ENCODE measurements around the gene TOX3. TPM values are rescaled to one million over a fixed set of nuclear protein-coding genes. Genes with fewer than 3 reads are reported as not detected.

TOX3 gene
- total and polyA plus RNA-seq, 2 of the 13 experiments (the other 11 are each of a cell fraction or from before 2014, with no cell fraction given), result 14.5 to 98.6 TPM

DNA sequence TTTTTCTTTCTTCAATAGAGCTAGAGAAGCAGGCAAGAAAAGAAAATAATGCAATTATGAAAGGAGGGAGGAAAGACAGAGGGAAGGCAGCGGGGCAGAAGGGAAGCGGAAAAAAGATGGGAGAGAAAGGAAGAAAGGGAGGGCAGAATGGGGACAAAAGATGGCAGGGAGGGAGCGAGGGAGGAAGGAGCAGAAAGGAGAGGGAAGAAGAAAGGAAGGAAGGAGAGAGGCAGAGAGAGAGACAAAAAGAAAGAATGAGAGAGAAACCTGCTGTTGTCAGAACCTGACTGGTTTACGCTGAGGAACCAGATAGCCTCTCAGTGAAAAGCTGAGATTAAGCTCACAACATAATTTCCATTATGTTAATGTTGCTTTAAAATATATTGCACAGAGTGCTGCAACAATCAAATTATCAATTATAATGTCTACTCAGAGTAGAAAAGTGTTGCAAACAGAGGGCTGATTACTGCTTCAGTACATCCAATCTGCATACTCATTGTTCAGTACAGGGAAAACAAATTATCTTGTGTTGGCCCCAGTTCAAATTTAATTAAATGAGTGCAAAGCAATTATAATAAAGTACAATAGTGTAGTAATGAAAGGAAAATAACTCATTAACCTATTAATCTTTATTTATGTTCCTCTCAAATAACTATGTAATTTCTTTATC lies 32.0 kb upstream of the TOX3 start:
- no peak for DNase-seq (ENCODE audit: low spot score)
- ChIA-PET CTCF (ENCODE audit: low intra/inter-chr PET ratio, low total read pairs) (no interaction called here), POLR2A (interaction anchor here (0.8 to 3.4 kb wide), 16 partner anchors 14 to 476 kb away, joined by 3 to 57 read pairs (median 8); partner anchors contain the start of genes CHD9 and TOX3)
- H3K4me1 ChIP-seq (ENCODE audit: insufficient read depth, low read length), result peaks cover 85% of the 10 kb centered on the region
- intact Hi-C loops (cut with micrococcal nuclease; ENCODE audit: unreplicated experiment) (loop anchor here (2.0 kb wide), 1 partner anchor 388 kb away; no protein-coding TSS in a partner anchor), in situ Hi-C loops (cut with HindIII; ENCODE audit: extremely low pct_ligation_motif_present, low pct_unique_long_range_greater_than_20kb) (no loop called here)
- FAIRE-seq, result no peak
- H4K20me1 ChIP-seq (ENCODE audit: insufficient read depth, low read length), result no peaks in the 10 kb centered on the region
- peak overlapping the region in 1 of 3 experiments; percentile 19; a peak in 1 of 6 replicates for H3K4me3 ChIP-seq (replicated peaks in 1 of 3; ENCODE audit: insufficient read depth in 1 of 3, low read depth in 2 of 3, low read length in 3 of 3)
- no peaks in the 10 kb centered on the region for H3K79me2 ChIP-seq (ENCODE audit: insufficient read depth, low read length)
- H3K36me3 ChIP-seq (replicated peaks in 1 of 2; ENCODE audit: control insufficient read depth in 1 of 2, insufficient read depth in 2 of 2, low read length in 2 of 2), result no peaks in the 10 kb centered on the region
- no TSS peak for BruUV-seq (replicated peaks)
- WGBS (ENCODE audit: low lambda C conversion rate), result 93% methylated on average over 4 of the region's 4 CpGs
- no peak overlapping the region for H2AFZ ChIP-seq (ENCODE audit: low read length)
- ATAC-seq, result no peak
- peak overlapping the region; percentile 41; the same call in 1 of the 2 replicates for H3K9ac ChIP-seq (ENCODE audit: insufficient read depth, low read depth, low read length)
- peak overlapping the region; percentile 56 for H3K4me2 ChIP-seq (ENCODE audit: low read depth, low read length)
- H3K27ac ChIP-seq (ENCODE audit: extremely low read length, insufficient read depth, low read length), result peak overlapping the region; percentile 55
- H3K9me3 ChIP-seq (ENCODE audit: low read length), result no peaks in the 10 kb centered on the region
- no peaks in the 10 kb centered on the region for H3K27me3 ChIP-seq (ENCODE audit: control insufficient read depth in 1 of 2, insufficient read depth in 2 of 2, low read length in 2 of 2)
- TF ChIP-seq ZNF225 (CRISPR knock-in tag; IDR thresholded peaks at IDR 0.05), result no peak
- 0 out of 2 replicates have a peak, but pooled peaks have one; percentile 4 for TF ChIP-seq TARDBP (CRISPR knock-in tag; IDR thresholded peaks at IDR 0.05)
- TF ChIP-seq, protein P1, sequence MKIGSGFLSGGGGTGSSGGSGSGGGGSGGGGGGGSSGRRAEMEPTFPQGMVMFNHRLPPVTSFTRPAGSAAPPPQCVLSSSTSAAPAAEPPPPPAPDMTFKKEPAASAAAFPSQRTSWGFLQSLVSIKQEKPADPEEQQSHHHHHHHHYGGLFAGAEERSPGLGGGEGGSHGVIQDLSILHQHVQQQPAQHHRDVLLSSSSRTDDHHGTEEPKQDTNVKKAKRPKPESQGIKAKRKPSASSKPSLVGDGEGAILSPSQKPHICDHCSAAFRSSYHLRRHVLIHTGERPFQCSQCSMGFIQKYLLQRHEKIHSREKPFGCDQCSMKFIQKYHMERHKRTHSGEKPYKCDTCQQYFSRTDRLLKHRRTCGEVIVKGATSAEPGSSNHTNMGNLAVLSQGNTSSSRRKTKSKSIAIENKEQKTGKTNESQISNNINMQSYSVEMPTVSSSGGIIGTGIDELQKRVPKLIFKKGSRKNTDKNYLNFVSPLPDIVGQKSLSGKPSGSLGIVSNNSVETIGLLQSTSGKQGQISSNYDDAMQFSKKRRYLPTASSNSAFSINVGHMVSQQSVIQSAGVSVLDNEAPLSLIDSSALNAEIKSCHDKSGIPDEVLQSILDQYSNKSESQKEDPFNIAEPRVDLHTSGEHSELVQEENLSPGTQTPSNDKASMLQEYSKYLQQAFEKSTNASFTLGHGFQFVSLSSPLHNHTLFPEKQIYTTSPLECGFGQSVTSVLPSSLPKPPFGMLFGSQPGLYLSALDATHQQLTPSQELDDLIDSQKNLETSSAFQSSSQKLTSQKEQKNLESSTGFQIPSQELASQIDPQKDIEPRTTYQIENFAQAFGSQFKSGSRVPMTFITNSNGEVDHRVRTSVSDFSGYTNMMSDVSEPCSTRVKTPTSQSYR (CRISPR knock-in tag; IDR thresholded peaks at IDR 0.05; ENCODE audit: borderline replicate concordance), result peak; percentile 3; the same call in 1 of the 2 replicates
- no peak for TF ChIP-seq ZBTB7B (CRISPR knock-in tag; IDR thresholded peaks at IDR 0.05)
- 0 out of 2 replicates have a peak, but pooled peaks have one; percentile 8 for TF ChIP-seq ZNF329 (CRISPR knock-in tag; IDR thresholded peaks at IDR 0.05; ENCODE audit: low read depth)
- no peak for TF ChIP-seq ZC3H13 (CRISPR knock-in tag; IDR thresholded peaks at IDR 0.05)
- TF ChIP-seq ZNF335 (CRISPR knock-in tag; IDR thresholded peaks at IDR 0.05), result 0 out of 2 replicates have a peak, but pooled peaks have one; percentile 0
- peak; percentile 14; the same call in 1 of the 2 replicates for TF ChIP-seq KDM4B (CRISPR knock-in tag; IDR thresholded peaks at IDR 0.05)
- no peak for TF ChIP-seq TP53 (CRISPR knock-in tag; conservative IDR thresholded peaks at IDR 0.05)
- TF ChIP-seq, protein P2, sequence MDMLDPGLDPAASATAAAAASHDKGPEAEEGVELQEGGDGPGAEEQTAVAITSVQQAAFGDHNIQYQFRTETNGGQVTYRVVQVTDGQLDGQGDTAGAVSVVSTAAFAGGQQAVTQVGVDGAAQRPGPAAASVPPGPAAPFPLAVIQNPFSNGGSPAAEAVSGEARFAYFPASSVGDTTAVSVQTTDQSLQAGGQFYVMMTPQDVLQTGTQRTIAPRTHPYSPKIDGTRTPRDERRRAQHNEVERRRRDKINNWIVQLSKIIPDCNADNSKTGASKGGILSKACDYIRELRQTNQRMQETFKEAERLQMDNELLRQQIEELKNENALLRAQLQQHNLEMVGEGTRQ (IDR thresholded peaks at IDR 0.05; ENCODE audit: low read depth, low read length), result no peak
- TF ChIP-seq, protein P2 (CRISPR knock-in tag; IDR thresholded peaks at IDR 0.05; ENCODE audit: borderline replicate concordance), result no peak
- peak; percentile 3; the same call in 1 of the 2 replicates for TF ChIP-seq BRCA1 (CRISPR knock-in tag; IDR thresholded peaks at IDR 0.05)
- no peak; the same call in 1 of the 2 replicates for TF ChIP-seq ZNF878 (CRISPR knock-in tag; IDR thresholded peaks at IDR 0.05)
- no peak for TF ChIP-seq XBP1 (CRISPR knock-in tag; IDR thresholded peaks at IDR 0.05)
- TF ChIP-seq, protein P3, sequence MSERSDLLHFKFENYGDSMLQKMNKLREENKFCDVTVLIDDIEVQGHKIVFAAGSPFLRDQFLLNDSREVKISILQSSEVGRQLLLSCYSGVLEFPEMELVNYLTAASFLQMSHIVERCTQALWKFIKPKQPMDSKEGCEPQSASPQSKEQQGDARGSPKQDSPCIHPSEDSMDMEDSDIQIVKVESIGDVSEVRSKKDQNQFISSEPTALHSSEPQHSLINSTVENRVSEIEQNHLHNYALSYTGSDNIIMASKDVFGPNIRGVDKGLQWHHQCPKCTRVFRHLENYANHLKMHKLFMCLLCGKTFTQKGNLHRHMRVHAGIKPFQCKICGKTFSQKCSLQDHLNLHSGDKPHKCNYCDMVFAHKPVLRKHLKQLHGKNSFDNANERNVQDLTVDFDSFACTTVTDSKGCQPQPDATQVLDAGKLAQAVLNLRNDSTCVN (CRISPR knock-in tag; IDR thresholded peaks at IDR 0.05; ENCODE audit: borderline replicate concordance), result 0 out of 2 replicates have a peak, but pooled peaks have one; percentile 1
- TF ChIP-seq, protein P4, sequence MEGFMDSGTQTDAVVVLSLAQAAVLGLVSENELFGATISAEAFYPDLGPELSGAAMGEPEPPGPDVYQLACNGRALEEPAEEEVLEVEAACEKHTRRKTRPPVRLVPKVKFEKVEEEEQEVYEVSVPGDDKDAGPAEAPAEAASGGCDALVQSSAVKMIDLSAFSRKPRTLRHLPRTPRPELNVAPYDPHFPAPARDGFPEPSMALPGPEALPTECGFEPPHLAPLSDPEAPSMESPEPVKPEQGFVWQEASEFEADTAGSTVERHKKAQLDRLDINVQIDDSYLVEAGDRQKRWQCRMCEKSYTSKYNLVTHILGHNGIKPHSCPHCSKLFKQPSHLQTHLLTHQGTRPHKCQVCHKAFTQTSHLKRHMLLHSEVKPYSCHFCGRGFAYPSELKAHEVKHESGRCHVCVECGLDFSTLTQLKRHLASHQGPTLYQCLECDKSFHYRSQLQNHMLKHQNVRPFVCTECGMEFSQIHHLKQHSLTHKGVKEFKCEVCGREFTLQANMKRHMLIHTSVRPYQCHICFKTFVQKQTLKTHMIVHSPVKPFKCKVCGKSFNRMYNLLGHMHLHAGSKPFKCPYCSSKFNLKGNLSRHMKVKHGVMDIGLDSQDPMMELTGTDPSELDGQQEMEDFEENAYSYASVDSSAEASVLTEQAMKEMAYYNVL (CRISPR knock-in tag; IDR thresholded peaks at IDR 0.05; ENCODE audit: borderline replicate concordance), result peak; percentile 72
